ENCODE data around the gene AQR.

DNA sequence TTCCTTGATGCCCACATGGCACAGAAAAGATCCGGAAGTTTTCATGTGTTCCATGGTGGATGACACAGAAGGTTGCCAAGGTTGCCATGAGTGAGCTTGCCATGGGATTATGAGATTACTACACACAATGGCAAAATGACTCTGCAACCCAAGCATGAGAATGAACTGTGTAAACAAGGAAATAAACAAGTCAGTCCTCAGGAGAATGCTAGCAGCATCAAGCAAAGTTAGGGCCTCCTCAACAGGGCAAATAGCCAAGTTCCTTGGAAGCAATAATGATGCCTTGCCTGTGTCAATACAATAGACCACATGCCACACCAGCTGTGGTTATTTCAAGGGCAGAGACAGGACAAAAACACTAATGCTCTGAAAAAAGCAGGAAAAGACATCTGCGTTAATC lies 41.8 kb downstream of the AQR start:
- TF ChIP-seq, protein P1, sequence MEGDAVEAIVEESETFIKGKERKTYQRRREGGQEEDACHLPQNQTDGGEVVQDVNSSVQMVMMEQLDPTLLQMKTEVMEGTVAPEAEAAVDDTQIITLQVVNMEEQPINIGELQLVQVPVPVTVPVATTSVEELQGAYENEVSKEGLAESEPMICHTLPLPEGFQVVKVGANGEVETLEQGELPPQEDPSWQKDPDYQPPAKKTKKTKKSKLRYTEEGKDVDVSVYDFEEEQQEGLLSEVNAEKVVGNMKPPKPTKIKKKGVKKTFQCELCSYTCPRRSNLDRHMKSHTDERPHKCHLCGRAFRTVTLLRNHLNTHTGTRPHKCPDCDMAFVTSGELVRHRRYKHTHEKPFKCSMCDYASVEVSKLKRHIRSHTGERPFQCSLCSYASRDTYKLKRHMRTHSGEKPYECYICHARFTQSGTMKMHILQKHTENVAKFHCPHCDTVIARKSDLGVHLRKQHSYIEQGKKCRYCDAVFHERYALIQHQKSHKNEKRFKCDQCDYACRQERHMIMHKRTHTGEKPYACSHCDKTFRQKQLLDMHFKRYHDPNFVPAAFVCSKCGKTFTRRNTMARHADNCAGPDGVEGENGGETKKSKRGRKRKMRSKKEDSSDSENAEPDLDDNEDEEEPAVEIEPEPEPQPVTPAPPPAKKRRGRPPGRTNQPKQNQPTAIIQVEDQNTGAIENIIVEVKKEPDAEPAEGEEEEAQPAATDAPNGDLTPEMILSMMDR (IDR thresholded peaks at IDR 0.05) = no peak
- no peak for TF ChIP-seq POLR2A (IDR thresholded peaks at IDR 0.05)
